GM04504 (cell line): ENCODE results near the gene APBA2.
"Not testable (repeated sequence)": the region's sequence is repeated elsewhere in the genome, so short reads cannot be mapped to it uniquely, and the experiment has no call there.

Source experiments
- DNase-seq: peaks from one replicate; pipeline ENCODE4 v3.0.0-alpha.2; 2012; ENCODE audit warnings: low read depth

The APBA2 gene

DNA sequence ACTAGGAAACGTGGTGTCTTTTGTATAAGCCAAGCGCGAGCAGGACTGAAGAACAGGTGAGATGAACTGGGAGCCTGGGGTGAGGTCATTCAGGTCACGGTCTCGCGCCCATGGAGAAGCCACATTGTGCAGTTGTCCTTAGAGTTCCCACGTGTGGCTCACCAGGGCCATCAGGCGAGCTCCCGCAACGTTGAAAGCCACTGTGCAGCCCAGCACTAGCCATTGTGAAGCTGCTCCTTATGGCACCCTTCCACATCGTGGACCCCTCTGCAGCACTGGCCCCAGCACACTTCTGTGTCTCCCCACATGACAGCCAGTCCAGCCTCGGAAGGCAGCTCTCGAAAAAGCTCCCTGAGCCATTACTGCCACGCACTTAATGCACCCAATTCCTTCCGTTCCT is 7.6 kb upstream of the APBA2 start:
- DNase-seq: no peak

DNA sequence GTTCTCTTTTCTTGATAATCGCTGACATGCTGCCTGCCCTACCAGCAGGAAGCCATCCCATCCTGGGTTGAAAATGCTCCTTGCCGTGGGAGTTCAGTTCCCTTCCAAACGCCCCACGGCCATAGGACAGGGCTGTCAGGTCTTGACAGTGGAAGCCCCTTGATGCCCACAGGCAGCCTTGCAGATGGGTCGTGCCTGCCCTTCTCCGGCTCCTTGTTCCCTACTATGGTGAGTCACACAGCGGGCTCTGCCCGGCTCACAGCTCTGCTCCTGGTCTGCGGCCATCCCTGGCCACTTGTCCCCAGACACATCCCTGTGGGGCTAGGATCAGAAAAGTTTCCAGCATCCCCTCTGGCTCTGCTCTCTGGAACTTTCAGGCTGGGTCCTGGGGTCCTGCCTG is 6.2 kb upstream of the APBA2 start:
- no peak for DNase-seq

DNA sequence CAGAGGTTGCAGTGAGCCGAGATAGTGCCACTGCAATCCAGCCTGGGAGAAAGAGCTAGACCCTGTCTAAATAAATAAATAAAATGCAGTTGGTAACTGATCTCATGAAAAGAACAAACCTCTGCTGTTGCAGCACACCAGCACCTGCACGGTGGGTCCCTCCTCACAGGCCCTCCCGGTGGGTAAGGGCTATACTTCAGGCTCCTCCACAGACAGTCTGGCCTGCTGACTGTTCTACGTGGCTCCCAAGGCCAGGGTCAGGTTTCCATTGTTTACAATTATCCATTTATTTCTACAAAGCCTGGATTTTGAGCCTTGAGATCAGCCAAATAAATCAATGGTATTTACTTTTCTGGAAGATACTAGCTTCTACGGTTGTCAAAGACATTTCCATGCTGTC is 5.1 kb upstream of the APBA2 start:
- DNase-seq: no peak

DNA sequence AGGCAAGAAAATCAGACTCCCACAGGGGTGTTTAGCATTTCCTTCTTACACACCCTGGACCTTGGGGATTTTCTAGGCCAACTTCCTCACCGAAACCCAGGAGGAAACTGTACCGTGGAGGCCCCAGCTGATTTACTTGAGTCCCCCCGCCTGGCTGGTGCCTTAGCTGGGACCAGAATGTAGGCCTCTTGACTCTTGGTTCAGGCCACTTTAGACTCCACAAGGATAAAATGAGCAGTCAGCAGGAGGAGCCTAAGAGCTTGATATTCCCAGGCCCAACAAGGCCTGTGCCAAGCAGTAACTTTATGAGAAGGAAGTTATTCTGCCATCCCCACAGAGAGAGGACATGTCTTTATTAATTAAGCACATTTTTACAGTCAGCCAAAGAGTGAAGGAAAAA is 4.6 kb upstream of the APBA2 start:
- DNase-seq: no peak

DNA sequence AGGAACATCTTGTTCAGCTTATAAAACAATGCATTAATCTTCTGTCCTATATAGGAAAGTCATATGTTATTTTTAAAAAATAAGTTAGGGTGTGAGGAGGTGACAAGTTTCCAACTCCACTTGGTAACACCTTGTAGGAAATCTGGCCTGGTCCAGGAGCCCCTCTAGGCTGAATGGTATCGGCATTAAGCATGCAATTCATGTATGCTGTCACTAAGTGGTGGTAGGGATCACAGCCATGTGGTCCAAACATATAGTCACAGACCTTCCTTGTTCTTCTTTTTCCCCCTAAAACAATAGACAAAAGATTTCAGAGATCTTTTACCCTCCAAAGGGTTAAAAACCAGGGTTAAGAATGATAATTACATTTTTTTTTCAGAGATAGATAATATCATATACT is 4.2 kb upstream of the APBA2 start:
- no peak for DNase-seq

DNA sequence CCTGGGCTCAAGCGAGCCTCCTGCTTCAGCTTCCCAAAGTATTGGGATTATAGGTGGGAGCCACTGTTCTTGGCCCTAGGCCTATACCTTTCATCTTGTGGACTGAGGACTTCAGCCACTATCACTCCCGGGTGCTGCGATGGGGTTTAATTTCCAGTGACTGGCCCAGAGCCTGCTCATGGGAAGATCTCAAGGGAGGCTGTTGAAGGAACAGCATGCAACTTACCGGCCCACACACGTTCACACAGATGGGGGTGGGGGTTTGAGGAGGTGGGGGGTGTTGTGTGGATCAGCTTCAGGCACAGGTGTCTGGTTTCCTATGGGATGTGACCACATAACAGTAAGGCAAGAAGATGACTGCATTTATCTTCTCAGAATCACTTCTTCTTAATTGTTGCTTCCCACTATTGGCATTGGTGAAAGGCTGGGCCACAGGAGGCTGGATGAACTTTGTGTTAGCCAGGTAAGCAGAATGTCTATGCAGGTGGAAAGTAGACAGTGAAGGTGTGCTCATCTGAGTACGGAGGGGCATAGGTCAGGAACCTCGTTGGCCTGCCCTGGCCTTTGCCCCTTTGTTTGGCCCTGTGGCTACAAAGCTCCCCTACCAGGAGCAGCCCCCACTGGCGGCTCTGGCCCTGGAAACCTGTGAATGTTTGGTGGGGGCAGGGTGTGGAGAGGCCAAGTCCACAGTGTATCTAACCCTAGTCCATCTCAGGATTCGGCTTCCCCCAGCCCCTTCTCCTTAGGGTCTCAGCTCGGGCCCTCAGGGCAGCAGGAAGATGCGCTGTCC is 1.4 kb upstream of the APBA2 start:
- no peak for DNase-seq

DNA sequence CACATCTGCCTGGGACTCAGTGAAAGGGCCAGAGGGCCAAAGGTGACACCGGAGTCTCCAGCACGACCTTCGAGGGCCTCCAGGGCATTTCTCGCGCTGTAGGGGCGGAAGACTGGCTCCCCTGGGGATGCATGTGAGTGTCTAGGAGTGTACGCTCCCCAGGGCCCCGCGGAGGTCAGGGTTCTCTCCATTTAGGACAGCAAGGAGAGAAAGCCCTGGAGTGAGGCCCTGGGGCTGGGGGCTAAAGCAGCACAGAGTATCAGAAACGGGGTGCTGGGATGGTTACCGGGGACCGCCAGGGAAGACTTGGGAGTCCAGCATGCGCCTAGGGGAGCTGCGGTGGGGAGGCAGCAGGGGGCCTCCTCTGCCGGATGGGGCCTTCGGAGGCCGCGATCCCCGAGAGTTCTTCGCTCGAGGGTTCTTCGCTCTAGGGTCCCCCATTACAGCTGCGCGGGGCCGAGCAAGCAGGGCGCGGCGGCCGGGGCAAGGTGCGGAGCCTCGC is 595 bp upstream of the APBA2 start:
- DNase-seq: no peak

DNA sequence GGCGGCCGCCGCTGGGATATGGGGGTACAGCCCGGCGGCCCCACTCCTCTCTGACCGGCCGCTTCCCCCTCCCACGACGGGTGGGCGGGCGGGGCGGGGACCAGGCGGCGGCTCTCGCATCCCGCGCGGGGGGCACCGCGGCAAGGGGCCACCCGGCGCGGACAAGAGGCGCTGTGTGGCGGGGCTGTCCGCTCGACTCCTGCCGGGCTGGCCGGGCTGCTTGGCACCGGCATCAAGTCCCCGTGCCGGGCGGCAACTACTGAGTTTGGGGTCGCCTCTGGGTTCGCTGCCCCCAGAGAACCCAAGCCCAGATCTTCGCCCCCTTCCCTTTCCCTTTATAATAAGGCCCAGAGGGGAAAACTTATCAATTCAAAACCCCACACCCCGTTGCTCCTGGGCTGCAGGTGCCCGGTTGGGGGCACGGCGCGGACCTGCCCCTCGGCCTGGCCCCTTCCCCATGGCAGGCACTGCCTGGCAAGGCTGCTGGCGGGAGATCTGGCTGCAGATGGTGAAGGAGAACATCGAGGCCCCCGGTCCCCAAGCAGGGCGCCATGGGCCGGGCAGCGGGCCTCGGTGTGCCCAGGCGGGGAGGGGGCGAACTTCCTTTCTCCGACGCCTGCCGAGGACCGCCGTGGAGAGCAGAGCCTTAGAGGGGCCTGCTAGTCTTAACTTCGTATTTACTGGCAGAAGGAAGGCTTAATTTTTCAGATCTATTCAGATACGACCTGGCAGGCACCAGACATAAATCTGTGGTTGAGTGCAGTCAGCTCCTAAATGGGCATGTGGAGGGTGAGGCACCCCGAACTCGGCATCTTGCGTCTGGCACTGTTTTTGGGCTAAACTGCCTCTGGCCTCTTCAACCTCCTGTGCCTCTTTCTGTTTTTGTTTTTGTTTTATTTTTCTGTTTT is 911 bp downstream of the APBA2 start:
- DNase-seq: no peak

DNA sequence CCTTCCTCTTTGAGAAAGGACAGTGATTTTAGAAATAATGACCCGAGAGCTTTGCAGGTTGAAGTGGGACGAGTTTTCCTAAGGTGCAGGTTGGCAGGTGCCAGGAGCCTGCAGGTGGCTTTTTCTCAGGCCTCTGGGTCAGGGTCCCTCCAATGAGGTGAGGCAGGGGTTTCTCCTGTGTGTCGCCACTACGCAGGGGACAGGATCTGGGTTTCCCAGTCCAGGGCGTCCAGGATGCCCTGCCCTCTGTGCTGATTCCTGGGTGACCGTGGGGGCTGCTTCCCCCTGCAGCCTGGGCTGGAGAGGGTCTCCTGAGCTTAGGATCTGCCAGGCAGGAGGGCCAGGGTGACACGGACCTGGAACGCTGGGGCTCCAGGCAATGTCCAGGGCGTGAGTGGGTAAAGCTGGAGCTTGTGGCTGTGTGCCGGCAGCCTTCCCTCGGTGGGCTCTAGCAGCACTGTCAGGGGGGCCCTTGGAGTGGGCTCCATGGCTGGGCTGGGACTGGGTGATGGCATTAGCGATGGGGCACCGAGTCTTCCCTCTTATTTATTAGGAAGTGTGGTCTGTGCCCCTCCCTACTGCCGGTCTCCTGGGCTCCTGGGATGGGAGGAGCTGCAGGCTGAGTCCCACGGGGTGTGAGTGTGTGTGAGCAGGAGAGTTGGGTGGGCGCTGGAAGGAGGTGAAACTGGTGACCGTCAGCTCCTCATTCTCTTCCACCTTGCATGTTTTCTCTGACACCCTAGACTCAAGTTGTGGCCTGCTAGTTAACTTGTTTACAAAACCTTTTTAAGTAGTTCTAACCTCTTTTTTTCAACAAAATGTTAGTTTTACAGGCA is 1.8 kb downstream of the APBA2 start:
- DNase-seq: no peak

DNA sequence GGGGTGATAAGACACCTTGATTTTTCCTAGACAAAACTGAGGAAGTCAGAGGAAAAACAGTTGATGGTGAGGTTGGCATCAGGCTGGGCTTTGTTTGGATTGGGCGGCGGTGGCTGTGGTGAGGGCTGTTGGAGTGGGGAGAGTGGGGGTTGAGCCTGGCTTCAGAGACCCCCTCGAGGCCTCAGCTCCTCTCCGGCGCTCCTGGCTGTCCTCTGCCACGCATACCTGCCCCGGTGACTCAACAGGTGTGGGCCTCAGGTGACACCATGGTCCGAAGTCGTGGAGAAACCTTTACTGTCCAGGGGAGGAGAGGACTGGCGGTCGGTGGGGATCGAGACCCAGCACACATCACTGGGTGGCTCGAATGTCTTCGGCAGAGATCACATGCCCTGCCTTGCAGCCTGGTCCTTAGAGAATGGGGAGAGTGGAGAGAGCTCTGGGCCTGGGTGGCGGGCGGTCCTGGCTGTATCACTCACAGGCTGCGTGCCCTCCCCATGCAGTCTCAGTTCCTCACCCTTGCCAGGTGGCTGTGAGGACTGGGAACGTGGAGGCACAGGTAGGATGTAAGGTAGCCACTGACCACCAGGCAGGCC is 2.6 kb downstream of the APBA2 start:
- DNase-seq: no peak

DNA sequence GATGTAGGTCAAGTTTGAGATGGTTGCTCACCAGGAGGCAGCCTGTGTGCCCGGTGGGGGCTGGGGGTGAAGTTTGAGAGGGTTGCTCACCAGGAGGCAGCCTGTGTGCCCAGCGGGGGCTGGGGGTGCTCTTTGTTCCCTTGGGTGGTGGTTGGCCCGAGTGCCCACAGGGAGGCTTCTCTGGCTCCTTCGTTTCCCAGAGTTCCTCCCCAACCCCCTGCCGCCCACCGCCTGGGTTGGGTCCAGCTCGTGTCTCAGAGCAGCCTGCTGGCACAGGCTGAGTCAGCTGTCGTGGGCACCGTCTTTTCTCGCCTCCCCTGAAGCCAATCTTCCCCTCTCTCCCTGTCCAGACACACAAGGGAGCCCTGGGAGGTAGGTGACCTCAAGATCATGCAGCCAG is 3.1 kb downstream of the APBA2 start:
- no peak for DNase-seq

DNA sequence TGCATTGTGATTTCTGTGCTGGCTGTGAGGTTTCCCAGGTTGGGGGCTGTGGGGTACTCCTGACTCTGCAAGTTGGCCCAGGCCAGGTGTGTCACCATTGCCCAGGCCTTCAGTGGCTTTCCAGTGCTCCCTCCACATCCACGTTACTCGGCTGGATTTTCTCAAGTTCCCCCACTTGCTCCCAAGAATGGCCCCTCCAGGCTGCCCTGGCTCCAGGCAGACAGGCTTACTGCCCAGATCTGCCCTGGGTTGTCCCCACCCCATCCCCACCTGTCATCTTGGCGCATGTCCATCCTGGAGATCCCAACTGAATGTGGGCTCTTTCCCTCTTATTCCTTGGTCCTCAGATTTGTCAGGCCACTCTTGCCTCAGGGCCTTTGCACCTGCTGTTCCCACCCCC is 3.6 kb downstream of the APBA2 start:
- DNase-seq: no peak

DNA sequence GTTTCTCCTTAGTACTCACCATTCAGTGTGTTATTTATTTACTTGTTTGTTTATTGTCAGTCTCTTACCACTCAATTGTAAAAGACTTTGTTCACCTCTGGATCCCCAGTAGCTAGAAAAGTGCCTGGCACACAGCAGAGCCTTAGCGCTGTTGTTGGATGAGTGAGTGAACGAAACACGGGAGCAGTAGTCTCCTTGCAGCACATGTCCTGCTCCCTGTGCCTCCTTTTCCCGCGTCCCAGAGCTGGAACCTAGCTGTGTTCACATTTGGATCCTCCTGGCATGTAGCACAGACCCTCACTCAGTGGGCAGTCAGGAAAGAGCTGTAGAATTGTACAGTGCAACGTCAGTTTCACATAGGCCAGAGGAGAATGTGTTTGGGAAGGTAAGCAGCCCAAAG is 4.1 kb downstream of the APBA2 start:
- DNase-seq: not testable (repeated sequence)

DNA sequence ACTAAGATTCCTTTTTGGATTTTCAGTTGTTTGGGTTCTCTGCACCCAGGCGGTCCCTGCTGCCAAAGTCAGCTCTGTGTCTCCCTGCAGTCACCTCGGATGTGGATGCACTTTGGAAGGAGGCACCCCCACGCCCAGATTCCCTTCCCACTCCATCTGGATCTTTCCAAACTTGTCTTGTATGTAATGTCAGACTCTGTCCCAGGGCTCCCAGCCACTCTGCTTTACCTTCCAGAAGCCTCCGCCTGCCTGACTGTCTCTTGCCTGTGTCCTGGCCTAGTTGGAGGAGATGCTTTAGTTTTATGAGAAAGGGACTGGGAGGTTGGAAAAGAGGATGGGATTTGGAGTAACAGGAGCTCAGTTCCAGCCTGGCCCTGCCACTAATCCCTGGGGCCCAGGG is 4.5 kb downstream of the APBA2 start:
- not testable (repeated sequence) for DNase-seq

DNA sequence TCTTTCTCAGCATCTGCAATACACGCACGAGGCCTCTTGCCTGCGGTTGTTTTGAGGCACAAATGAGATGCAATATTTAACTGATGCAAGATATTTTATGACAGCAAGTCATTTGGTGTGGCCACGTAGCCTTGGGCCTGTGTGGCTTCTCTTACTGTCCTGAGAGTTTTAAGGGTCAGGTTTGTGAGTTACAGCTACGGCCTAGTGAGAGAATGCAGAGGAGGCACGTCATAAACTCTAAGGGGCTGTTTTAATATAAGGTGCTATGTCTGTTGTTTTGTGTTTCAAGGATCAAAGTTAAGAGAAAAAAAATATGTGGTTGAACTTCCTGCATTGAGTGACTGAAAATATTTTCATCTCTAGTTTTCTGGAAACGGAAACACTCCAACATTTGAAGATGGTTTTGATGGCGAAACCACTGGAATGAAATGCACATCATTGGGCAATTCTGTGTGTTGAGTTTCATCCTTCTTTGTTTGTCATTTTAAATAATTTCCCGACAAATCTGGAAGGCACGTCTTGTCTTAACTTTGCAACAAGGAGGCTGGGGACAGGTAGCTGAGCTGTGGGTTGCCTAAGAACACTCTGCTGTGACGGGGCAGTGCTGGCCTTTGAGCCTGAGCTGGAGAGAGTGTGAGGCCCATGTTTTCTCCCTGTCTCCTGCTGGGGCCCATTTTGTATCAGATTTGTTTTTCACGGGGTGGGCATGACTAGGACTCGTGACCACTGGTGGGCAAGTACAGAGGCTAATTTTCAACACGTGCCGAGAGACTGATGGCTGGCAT is 5.1 kb downstream of the APBA2 start:
- no peak for DNase-seq

DNA sequence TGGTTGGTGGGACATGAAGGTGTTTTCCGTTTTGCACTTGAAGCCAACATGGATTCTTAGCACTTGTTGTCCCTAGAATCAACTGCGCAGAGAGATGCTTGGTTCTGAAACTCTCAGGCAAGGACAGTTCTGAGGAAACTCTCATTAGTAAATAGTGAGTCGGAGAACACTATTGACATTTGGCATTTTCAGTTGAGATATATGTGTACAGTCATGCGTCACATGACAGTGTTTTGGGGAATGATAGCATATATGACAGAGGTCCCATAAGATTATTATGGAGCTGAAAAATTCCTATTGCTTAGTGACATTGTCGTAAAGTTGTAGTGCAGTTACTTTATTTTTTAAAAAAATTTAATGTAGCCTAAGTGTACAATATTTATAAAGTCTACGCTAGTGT is 5.8 kb downstream of the APBA2 start:
- no peak for DNase-seq

DNA sequence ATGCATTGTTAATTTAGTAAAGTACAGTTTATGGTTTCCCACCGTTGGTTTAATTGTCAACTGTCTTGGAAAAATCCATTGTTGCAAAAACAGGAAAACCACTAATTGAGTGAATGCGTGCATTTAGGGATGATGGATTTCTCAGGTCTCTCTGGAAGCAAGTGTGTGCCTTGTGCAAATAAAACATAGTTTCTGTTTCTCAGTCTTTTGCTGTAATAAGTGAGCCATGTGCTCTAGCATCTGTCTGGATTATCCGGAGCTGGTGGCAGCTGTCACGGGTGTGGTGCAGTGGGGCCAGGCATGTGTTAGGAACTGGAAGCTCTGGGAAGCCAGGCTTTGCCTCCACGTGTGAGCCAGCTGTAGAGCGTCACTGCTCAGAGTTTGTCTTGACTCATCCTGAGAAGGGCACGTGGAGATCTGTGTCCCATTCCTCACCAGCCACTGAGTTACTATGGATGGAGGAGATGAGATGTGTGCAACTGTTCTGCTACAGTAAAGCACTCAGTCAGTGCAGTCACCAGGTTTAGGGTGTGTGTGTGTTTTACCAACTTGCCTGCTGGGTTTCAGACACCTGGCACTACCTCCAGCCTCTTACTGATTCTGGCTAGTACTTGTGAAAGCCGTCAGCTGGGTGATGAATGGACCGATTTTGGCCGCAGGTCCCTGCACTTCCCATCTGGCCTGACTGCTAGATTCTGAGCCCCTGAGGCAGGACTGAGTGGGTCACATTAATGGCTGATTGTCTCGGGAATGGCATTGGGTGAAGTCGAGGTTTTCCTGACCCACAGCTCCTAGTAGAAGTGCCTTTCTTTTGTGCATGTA is 7.2 kb downstream of the APBA2 start:
- DNase-seq: no peak

DNA sequence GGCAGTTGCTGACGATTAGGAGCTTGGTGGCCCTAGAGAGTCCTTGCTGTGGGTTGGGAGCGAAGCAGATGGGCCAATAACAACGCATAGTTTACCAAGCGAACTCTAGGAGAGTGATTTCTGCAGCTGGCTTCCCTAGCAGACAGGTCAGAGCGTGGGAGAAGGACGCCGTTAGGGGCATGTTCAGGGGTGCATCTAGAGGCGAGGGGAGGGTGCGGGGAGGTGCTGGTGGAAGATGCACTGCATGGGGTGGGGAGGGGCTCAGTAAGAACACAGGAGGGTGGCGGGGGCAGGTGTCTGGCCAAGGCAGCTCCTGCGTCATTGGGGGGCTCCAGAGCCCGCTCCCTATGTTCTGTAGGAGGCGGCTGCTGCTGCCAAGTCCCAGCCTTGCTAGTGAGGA is 8.9 kb downstream of the APBA2 start:
- no peak for DNase-seq

DNA sequence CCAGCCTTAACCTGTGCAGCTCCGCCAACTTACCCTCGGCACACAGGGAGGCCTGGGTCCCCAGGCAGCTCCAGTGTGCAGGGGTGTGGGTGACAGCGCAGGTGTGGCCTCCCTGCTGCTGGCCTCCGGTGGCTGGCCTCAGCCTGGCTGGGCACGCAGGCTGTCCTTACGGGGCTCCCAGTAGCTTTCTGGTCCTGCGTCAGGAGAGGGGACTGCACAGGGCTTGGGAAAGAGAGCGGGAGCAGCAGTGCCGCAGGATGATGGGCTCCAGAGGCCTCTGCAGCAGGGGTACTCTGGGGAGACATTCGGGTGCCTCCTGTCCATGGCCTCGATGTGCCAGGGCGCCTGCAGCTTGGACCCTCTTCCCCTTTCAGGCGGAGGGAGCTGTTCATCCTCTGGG is 9.4 kb downstream of the APBA2 start:
- DNase-seq: no peak

DNA sequence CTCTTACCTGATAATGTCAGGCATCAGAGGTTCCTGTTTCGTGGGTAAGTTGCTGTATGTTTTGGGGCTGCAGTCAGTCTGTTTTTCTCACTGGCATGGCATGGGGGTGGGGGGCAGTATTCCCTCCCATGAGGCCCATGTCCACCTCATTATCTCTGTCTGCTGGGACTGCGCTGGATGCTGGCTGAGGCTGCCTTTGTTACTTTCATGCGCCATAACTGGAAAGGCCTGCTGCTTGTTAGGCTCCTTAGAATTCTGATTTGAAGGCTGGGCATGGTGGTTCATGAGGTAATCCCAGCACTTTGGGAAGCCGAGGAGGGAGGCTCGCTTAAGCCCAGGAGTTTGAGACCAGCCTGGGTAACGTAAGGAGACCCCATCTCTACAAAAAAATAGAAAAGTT is 9.8 kb downstream of the APBA2 start:
- no peak for DNase-seq
